HG03378 (cell line): ENCODE data around the gene MLH3.
"Not testable (repeated sequence)": the region's sequence is repeated elsewhere in the genome, so short reads cannot be mapped to it uniquely, and the experiment has no call there.

Experiments
- ATAC-seq: cut with Tn5 transposase; IDR thresholded peaks from one replicate; pipeline ENCODE4 v1.9.1; 2021; ENCODE audit warnings: mild to moderate bottlenecking, moderate library complexity; ENCODE audit not compliant: unreplicated experiment

Gene MLH3

GRCh38 chr14:75032939-75033338 lies 18.3 kb downstream of the MLH3 start:
- ATAC-seq = no peak

- ATAC-seq = no peak
Measured at GRCh38 chr14:75030147-75030546, 21.1 kb downstream of the MLH3 start.

GRCh38 chr14:75025876-75026275 lies 25.4 kb downstream of the MLH3 start:
- ATAC-seq = no peak

GRCh38 chr14:75025082-75025481 lies 26.2 kb downstream of the MLH3 start:
- no peak for ATAC-seq

- no peak for ATAC-seq
Measured at GRCh38 chr14:75023108-75023507, 28.2 kb downstream of the MLH3 start.

- ATAC-seq = no peak
Measured at GRCh38 chr14:75022655-75023054, 28.6 kb downstream of the MLH3 start.

GRCh38 chr14:75018694-75019093 lies 32.6 kb downstream of the MLH3 start:
- ATAC-seq = no peak

GRCh38 chr14:75016815-75017214 lies 34.5 kb downstream of the MLH3 start:
- ATAC-seq = no peak

GRCh38 chr14:75015496-75015895 lies 35.8 kb downstream of the MLH3 start:
- no peak for ATAC-seq

GRCh38 chr14:75013290-75013689 lies 38.0 kb downstream of the MLH3 start:
- ATAC-seq = no peak

- no peak for ATAC-seq
Measured at GRCh38 chr14:75011356-75011994, 39.8 kb downstream of the MLH3 start.

- ATAC-seq = no peak
Measured at GRCh38 chr14:75010472-75011093, 40.7 kb downstream of the MLH3 start.

- ATAC-seq = no peak
Measured at GRCh38 chr14:75009176-75009575, 42.1 kb downstream of the MLH3 start.

GRCh38 chr14:75005357-75005756 lies 45.9 kb downstream of the MLH3 start:
- ATAC-seq = no peak

- peak; percentile 0 for ATAC-seq
Measured at GRCh38 chr14:75003250-75004027, 47.8 kb downstream of the MLH3 start.

- peak; percentile 91 for ATAC-seq
Measured at GRCh38 chr14:75002392-75003249, 48.6 kb downstream of the MLH3 start, which contains the start of gene EIF2B2. TSS of gene EIF2B2 (plus strand) at chr14:75002921. CDS start at chr14:75002991, 70 bp downstream.

- ATAC-seq = no peak
Measured at GRCh38 chr14:75001899-75002298, 49.4 kb downstream of the MLH3 start.

- no peak for ATAC-seq
Measured at GRCh38 chr14:75001261-75001660, 50.0 kb downstream of the MLH3 start.

GRCh38 chr14:74995781-74996180 lies 55.5 kb downstream of the MLH3 start:
- not testable (repeated sequence) for ATAC-seq

GRCh38 chr14:74994182-74994581 lies 57.1 kb downstream of the MLH3 start:
- ATAC-seq = not testable (repeated sequence)

GRCh38 chr14:74988993-74989392 lies 62.3 kb downstream of the MLH3 start:
- no peak for ATAC-seq
